ENCODE data around the gene FAF1. TPM values are rescaled to one million over a fixed set of nuclear protein-coding genes. Genes with fewer than 3 reads are reported as not detected.

Gene FAF1
- total RNA-seq, 4 donors from 2014 or later = 72.0 to 107 (median 92.0) TPM

DNA sequence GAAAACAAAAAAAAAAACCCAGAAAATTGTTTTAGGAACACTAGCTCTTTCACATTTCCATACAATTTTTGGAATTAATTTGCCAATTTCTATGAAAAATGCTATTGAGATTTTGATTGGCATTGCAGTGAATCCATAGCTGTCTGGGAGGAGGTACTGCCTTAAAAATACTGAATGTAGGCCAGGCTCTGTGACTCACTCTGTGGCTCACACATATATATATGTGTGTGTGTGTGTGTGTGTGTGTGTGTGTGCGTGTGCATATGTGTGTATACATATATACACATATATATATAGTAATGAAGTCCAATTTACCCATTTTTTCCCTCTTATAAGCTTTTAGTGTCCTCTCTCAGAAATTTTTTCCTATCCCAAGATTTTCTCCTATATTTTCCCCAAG lies 322.6 kb downstream of the FAF1 start:
- Histone ChIP-seq H3K4me1 (peaks cover 0 to 5% of the 10 kb centered on the region in 2 donors), H3K36me3 (no peaks in the 10 kb centered on the region), H3K4me3 (no peak overlapping the region), H3K27me3 (no peaks in the 10 kb centered on the region), H3K27ac (no peak overlapping the region), H3K9me3 (no peaks in the 10 kb centered on the region)
- DNase-seq = no peak
- in situ Hi-C loops (cut with MboI; ENCODE audit: low sequenced_read_pairs in 4 of 4) (no loop called here), intact Hi-C loops (cut with DNase I; ENCODE audit: low total_unique reads) (no loop called here)
- ATAC-seq = no peak
- TF ChIP-seq CTCF (IDR thresholded peaks at IDR 0.05 in 4 of 5, conservative IDR thresholded peaks at IDR 0.05 in 1 of 5) (no peak), POLR2A (IDR thresholded peaks at IDR 0.05) (no peak)

DNA sequence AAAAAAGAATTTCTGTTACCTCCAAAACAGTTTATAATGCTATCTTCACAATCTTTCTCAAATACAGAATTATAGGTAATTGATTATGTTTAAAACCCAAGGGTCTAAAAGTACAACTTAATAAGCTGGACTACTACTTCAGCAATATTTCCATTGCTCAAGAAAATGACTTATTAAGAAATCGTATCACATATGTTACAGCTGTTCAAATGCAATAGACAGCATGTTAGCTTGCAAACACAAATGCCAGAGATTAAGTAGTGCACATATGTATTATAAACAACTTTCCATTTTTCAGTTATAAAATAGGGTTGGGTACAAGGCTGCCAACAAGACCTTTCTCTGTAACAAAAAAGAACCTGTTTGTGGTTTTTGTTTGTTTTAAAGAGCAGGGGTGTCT lies 325.8 kb downstream of the FAF1 start:
- Histone ChIP-seq H3K36me3 (no peaks in the 10 kb centered on the region), H3K4me1 (peaks cover 0 to 5% of the 10 kb centered on the region in 2 donors), H3K9me3 (no peaks in the 10 kb centered on the region), H3K4me3 (no peak overlapping the region), H3K27ac (no peak overlapping the region), H3K27me3 (no peaks in the 10 kb centered on the region)
- in situ Hi-C loops (cut with MboI; ENCODE audit: low sequenced_read_pairs in 4 of 4) = no loop called here
- ATAC-seq (no peak), DNase-seq (no peak)
- intact Hi-C loops (cut with DNase I; ENCODE audit: low total_unique reads) = no loop called here
- TF ChIP-seq CTCF (IDR thresholded peaks at IDR 0.05 in 4 of 5, conservative IDR thresholded peaks at IDR 0.05 in 1 of 5) = no peak
- no peak for TF ChIP-seq POLR2A (IDR thresholded peaks at IDR 0.05)

DNA sequence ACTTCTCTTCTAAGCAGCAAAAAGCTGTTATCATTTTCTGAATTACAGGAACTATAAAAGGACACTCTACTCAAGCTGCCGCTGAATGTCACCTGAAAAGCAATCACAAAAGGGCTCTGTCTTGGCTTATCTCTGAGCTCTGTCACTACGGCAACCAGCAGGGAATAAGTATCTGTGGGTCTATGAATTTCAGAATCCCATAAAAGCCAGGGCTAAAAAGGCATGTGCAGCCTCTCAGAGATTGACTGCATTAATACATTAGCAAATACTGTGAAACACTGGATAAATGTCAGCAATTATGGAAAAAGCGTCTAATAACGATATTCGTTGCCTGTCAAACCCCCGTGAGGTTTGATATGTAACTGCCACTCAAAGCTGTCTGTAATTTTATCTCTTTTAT lies 326.6 kb downstream of the FAF1 start:
- DNase-seq (no peak), ATAC-seq (no peak)
- no peaks in the 10 kb centered on the region for H3K36me3 ChIP-seq
- no peak overlapping the region for H3K4me3 ChIP-seq
- H3K27me3 ChIP-seq = no peaks in the 10 kb centered on the region
- H3K9me3 ChIP-seq = no peaks in the 10 kb centered on the region
- in situ Hi-C loops (cut with MboI; ENCODE audit: low sequenced_read_pairs in 4 of 4) = no loop called here
- no peak overlapping the region for H3K27ac ChIP-seq
- TF ChIP-seq CTCF (IDR thresholded peaks at IDR 0.05 in 4 of 5, conservative IDR thresholded peaks at IDR 0.05 in 1 of 5) = no peak
- H3K4me1 ChIP-seq = peaks cover 0 to 5% of the 10 kb centered on the region in 2 donors
- intact Hi-C loops (cut with DNase I; ENCODE audit: low total_unique reads) = no loop called here

DNA sequence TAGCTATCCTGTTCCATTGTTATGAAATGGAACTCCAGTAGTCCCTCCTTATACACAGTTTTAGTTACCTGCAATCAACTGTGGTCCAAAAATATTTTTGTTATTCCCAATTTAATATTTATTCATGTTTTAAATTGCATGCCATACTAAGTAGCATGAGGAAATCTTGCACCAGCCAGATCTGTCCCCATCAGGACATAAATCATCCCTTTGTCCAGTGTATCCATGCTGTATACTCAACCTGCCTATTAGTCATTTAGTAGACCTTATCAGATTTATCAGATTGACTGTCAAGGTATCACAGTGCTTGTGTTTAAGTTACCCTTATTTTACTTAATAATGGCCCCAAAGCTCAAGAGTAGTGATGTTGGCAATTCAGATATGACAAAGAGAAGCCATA lies 328.9 kb downstream of the FAF1 start:
- Histone ChIP-seq H3K27me3 (no peaks in the 10 kb centered on the region), H3K4me1 (peaks cover 0 to 5% of the 10 kb centered on the region in 2 donors), H3K36me3 (no peaks in the 10 kb centered on the region), H3K27ac (no peak overlapping the region), H3K9me3 (no peaks in the 10 kb centered on the region), H3K4me3 (no peak overlapping the region)
- intact Hi-C loops (cut with DNase I; ENCODE audit: low total_unique reads) = no loop called here
- DNase-seq (no peak), ATAC-seq (no peak)
- in situ Hi-C loops (cut with MboI; ENCODE audit: low sequenced_read_pairs in 4 of 4) = no loop called here
- TF ChIP-seq CTCF (IDR thresholded peaks at IDR 0.05 in 4 of 5, conservative IDR thresholded peaks at IDR 0.05 in 1 of 5) (no peak), POLR2A (IDR thresholded peaks at IDR 0.05) (no peak)

DNA sequence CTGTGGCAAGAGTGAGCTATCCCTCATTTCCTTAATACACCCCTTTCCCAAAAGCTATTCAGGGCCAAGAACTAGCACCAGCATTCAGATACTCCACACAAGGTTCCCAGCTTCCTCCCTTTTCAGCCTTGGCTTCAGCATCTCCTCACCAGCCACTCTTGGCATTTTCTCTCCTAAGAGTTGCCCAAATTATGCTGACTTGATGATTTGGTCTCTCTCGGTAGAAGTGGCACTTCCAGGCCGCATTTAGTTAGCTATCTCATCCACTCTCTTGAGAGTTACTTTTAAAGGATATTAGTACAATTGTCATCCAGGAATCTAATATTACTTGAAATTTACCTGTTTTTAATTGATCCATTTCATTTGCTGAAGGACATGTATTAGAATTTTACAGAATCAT lies 337.8 kb downstream of the FAF1 start:
- Histone ChIP-seq H3K36me3 (no peaks in the 10 kb centered on the region), H3K4me1 (no peaks in the 10 kb centered on the region), H3K27ac (no peak overlapping the region), H3K27me3 (no peaks in the 10 kb centered on the region), H3K9me3 (no peaks in the 10 kb centered on the region), H3K4me3 (no peak overlapping the region)
- intact Hi-C loops (cut with DNase I; ENCODE audit: low total_unique reads) = no loop called here
- DNase-seq = no peak
- no peak for TF ChIP-seq CTCF (IDR thresholded peaks at IDR 0.05 in 4 of 5, conservative IDR thresholded peaks at IDR 0.05 in 1 of 5)
- no peak for TF ChIP-seq POLR2A (IDR thresholded peaks at IDR 0.05)
- in situ Hi-C loops (cut with MboI; ENCODE audit: low sequenced_read_pairs in 4 of 4) = no loop called here
- no peak for ATAC-seq
